Spleen (tissue), 7 donors: Measurements from ENCODE around the gene TPCN2.

Source experiments
- POLR2A ChIP-seq, 3 donors: fragments of 450-650 bp; IDR thresholded peaks; one replicate each; pipeline ENCODE4 v1.5.1; 2017; ENCODE audit warnings: antibody characterized with exemption in 3 of 3, mild to moderate bottlenecking in 1 of 3
- TF ChIP-seq, protein P1 (sequence below), 11 experiments: fragments of 200-600 bp in 7 of 11; fragments of 450-650 bp in 4 of 11; sonication (generic) in 4 of 11; IDR thresholded peaks in 8 of 11; conservative IDR thresholded peaks in 3 of 11; 1 replicate in 7 of 11; 2 replicates in 4 of 11; pipeline versions ENCODE4 v1.4.0 to v1.8.0; 2016 to 2021; ENCODE audit warnings: antibody characterized with exemption in 11 of 11, inconsistent platforms in 4 of 11, mild to moderate bottlenecking in 1 of 11
- donor health status: DM: no; HTN: no; CAD: no; lungs with moderate emphysema.
- donor health status: DM: no; HTN: no; CAD: no.
- donor health status: DM: no; HTN: no; CAD: no.

- TF ChIP-seq, protein P1, sequence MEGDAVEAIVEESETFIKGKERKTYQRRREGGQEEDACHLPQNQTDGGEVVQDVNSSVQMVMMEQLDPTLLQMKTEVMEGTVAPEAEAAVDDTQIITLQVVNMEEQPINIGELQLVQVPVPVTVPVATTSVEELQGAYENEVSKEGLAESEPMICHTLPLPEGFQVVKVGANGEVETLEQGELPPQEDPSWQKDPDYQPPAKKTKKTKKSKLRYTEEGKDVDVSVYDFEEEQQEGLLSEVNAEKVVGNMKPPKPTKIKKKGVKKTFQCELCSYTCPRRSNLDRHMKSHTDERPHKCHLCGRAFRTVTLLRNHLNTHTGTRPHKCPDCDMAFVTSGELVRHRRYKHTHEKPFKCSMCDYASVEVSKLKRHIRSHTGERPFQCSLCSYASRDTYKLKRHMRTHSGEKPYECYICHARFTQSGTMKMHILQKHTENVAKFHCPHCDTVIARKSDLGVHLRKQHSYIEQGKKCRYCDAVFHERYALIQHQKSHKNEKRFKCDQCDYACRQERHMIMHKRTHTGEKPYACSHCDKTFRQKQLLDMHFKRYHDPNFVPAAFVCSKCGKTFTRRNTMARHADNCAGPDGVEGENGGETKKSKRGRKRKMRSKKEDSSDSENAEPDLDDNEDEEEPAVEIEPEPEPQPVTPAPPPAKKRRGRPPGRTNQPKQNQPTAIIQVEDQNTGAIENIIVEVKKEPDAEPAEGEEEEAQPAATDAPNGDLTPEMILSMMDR (IDR thresholded peaks at IDR 0.05 in 8 of 11, conservative IDR thresholded peaks at IDR 0.05 in 3 of 11), result no peak
- TF ChIP-seq POLR2A (IDR thresholded peaks at IDR 0.05), result no peak
These were observed 44.4 kb downstream of the TPCN2 start for GRCh38 chr11:69093106-69093505.
